Effector memory CD4-positive, alpha-beta T cell (primary cell): ENCODE results near the gene FAM20A.
"Not testable (repeated sequence)": the region's sequence is repeated elsewhere in the genome, so short reads cannot be mapped to it uniquely, and the experiment has no call there.

ENCODE experiments used
- DNase-seq, 3 donors: peaks; one replicate each; pipeline ENCODE4 v3.0.0-alpha.2; 2020
- H3K27ac ChIP-seq: 2 replicates; pipeline ENCODE4 v1.7.0; 2013; ENCODE audit warnings: mild to moderate bottlenecking, low read length, moderate library complexity; ENCODE audit not compliant: insufficient read depth, poor library complexity, severe bottlenecking
- H3K27me3 ChIP-seq: replicated peaks from 2 replicates; pipeline ENCODE4 v1.7.0; 2013; ENCODE audit warnings: mild to moderate bottlenecking, low read length; ENCODE audit not compliant: insufficient read depth, control insufficient read depth, poor library complexity, severe bottlenecking
- H3K36me3 ChIP-seq: 2 replicates; pipeline ENCODE4 v1.7.0; 2013; ENCODE audit warnings: mild to moderate bottlenecking, low read length, moderate library complexity; ENCODE audit not compliant: control insufficient read depth, insufficient read depth
- H3K4me1 ChIP-seq: 2 replicates; pipeline ENCODE4 v1.7.0; 2013; ENCODE audit warnings: low read length, mild to moderate bottlenecking; ENCODE audit not compliant: control insufficient read depth, insufficient read depth, poor library complexity, severe bottlenecking
- H3K4me3 ChIP-seq: 2 replicates; pipeline ENCODE4 v1.7.0; 2013; ENCODE audit warnings: low read length, low read depth, mild to moderate bottlenecking; ENCODE audit not compliant: insufficient read depth, poor library complexity, severe bottlenecking
- H3K9me3 ChIP-seq: 2 replicates; pipeline ENCODE4 v1.7.0; 2013; ENCODE audit warnings: mild to moderate bottlenecking, low read length, moderate library complexity; ENCODE audit not compliant: control insufficient read depth

FAM20A gene

DNA sequence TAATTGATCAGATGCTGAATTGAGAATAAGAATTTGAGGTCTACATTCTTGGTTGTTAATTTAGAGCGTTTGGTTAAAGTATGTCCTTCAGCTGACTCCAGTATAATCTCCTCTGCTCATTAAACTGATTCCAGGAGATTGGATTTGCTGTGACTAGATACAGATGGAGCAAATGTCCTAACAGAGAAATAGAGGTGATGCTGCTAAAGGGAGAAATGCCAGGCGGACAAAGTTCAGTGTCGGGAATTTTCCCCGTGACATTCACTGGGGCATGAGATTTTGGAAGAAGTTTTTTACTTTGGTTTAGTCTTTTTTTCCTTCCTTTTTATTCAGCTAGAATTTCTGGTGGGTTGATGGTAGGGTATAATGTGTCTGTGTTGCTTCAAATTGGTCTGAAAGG, 69.9 kb downstream of the FAM20A start:
- Histone ChIP-seq H3K27me3 (no peaks in the 10 kb centered on the region), H3K9me3 (no peaks in the 10 kb centered on the region), H3K4me1 (no peaks in the 10 kb centered on the region), H3K27ac (no peak overlapping the region), H3K4me3 (no peak overlapping the region), H3K36me3 (peaks cover 60% of the 10 kb centered on the region)
- DNase-seq: no peak

DNA sequence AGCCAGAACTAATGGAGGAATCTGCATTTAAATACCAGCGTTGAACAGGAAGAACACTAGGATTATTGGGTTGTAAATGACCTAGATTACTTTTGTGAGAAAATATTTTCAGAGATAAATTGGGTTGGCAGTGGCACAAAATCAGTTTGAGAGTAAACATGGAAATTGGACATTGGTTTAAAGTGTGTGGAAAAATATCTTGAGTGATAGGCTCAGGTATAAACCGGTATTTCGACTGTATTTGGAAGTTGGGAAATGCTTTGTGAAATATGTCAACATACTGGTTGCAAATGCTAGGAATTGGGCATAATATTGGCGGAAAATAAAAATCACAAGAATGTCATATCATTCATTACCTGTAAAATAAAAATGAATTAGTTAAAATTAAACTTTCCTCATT, 73.9 kb downstream of the FAM20A start:
- no peak overlapping the region for H3K27ac ChIP-seq

DNA sequence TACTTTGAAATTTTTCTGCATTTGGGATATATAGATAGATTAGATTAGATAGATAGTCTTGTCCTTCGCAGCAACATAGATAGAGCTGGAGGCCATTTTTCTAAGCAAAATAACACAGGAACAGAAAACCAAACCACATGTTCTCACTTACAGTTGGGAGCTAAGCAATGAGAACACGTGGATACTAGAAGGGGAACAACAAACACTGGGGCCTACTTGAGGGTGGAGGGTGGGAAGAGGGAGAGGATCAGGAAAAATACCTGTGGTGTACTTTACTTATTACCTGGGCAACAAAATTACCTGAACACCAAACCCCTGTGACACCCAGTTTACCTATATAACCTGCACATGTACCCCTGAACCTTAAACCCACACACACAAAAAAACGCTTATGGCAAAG, 74.6 kb downstream of the FAM20A start:
- Histone ChIP-seq H3K27me3 (no peaks in the 10 kb centered on the region), H3K27ac (no peak overlapping the region), H3K4me1 (no peaks in the 10 kb centered on the region), H3K9me3 (no peaks in the 10 kb centered on the region), H3K36me3 (peaks cover 79% of the 10 kb centered on the region), H3K4me3 (no peak overlapping the region)
- no peak for DNase-seq

More for the DNA sequence above, 73.9 kb downstream of the FAM20A start:
- Histone ChIP-seq H3K36me3 (peaks cover 79% of the 10 kb centered on the region), H3K9me3 (no peaks in the 10 kb centered on the region), H3K27me3 (no peaks in the 10 kb centered on the region), H3K4me3 (no peak overlapping the region), H3K4me1 (no peaks in the 10 kb centered on the region)
- no peak for DNase-seq

DNA sequence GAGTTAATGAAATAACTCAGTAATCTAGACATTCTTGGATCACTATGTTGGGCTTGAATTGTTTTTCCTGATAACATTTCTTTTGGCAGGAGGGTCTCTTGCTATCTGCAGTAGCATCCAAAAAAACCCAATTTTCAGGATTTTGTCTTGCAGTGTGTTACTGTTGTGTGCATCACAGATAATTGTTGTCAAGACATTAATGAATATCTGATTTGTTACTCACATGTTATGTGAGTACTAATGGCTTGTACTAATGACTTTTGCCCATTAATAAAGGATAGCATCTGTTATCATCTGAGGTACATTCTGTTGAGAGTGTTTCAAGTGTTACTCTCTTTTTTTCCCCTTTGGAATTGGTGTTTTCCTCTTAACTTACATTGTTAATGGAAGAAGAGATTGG, 78.9 kb downstream of the FAM20A start:
- H3K4me3 ChIP-seq: no peak overlapping the region
- H3K27me3 ChIP-seq: no peaks in the 10 kb centered on the region
- peaks cover 47% of the 10 kb centered on the region for H3K36me3 ChIP-seq
- no peaks in the 10 kb centered on the region for H3K9me3 ChIP-seq
- H3K4me1 ChIP-seq: peaks cover 3% of the 10 kb centered on the region
- H3K27ac ChIP-seq: no peak overlapping the region
- DNase-seq: no peak

DNA sequence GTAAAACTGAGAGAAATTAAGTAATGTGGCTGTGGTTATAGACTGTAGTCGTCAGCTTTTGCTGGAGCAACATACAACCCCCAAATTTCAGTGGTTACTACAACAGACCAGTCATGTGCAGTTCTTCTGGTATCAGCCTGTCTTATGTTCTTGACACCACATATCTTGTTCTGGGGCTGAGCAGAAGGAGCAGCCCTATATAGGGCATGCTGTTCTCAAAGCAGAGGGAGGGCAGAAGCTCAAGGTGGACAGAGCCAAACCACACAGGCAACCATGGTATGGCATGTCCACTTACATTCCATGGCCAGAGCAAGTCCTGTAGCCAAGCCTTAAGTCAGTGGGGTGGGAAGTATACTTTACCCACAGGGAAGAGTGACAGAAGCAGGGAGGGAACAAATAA, 81.3 kb downstream of the FAM20A start:
- Histone ChIP-seq H3K4me1 (peaks cover 3% of the 10 kb centered on the region), H3K27ac (no peak overlapping the region), H3K9me3 (no peaks in the 10 kb centered on the region), H3K27me3 (no peaks in the 10 kb centered on the region), H3K4me3 (no peak overlapping the region), H3K36me3 (peaks cover 34% of the 10 kb centered on the region)
- DNase-seq: no peak

DNA sequence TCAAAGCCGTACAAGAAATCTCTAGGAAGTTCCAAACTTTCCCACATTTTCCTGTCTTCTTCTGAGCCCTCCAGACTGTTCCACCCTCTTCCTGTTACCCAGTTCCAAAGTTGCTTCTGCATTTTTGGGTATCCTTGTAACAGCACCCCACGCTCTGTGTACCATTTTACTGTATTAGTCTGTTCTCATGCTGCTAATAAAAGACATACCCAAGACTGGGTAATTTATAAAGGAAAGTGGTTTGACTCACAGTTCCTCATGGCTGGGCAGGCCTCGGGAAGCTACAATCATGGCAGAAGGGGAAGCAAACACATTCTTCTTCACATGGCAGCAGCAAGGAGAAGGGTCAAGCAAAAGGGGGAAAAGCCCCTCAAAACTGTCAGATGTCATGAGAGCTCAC, 82.1 kb downstream of the FAM20A start:
- DNase-seq, H3K4me3 ChIP-seq, H3K9me3 ChIP-seq, H3K27me3 ChIP-seq, H3K27ac ChIP-seq: not testable (repeated sequence)
- peaks cover 12% of the 10 kb centered on the region for H3K4me1 ChIP-seq
- peaks cover 25% of the 10 kb centered on the region for H3K36me3 ChIP-seq

DNA sequence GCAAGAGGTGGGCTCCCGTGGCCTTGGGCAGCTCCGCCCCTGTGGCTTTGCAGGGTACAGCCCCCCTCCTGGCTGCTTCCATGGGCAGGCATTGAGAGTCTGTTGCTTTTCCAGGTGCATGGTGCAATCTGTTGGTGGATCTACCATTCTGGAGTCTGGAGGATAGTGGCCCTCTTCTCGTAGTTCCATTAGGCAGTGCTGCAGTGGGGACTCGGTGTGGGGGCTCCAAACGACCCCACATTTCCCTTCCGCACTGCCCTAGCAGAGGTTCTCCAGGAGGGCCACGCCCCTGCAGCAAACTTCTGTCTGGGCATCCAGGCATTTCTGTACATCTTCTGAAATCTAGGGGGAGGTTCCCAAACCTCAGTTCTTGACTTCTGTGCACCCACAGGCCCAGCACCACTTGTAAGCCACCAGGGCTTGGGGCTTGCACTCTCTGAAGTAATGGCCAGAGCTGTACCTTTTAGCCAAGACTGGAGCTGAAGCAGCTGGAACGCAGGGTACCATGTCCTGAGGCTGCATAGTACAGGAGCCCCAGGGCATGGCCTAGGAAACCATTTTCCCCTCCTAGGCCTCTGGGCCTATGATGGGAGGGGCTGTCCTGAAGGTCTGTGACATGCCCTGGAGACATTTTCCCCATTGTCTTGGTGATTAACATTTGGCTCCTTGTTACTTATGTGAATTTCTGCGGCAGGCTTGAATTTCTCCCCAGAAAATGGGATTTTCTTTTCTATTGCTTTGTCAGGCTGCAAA, 82.9 kb downstream of the FAM20A start:
- peaks cover 13% of the 10 kb centered on the region for H3K4me1 ChIP-seq
- no peak overlapping the region for H3K27ac ChIP-seq
- no peaks in the 10 kb centered on the region for H3K9me3 ChIP-seq
- no peak for DNase-seq
- peaks cover 18% of the 10 kb centered on the region for H3K36me3 ChIP-seq
- no peak overlapping the region for H3K4me3 ChIP-seq
- H3K27me3 ChIP-seq: no peaks in the 10 kb centered on the region

DNA sequence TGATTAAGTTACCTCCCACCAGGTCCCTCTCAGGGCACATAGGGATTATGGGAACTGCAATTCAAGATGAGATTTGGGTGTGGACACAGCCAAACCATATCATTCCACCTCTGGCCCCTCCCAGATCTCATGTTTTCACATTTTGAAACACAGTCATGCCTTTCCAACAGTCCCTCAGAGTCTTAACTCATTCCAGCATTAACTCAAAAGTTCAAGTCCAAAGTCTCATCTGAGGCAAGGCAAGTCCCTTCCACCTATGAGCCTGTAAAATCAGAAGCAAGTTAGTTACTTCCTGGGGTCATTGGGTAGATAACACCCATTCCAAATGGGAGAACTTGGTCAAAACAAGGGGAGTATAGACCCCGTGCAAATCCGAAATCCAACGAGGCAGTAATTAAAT, 83.6 kb downstream of the FAM20A start:
- DNase-seq, H3K4me3 ChIP-seq, H3K9me3 ChIP-seq, H3K27ac ChIP-seq, H3K27me3 ChIP-seq: not testable (repeated sequence)
- Histone ChIP-seq H3K36me3 (peaks cover 18% of the 10 kb centered on the region), H3K4me1 (peaks cover 13% of the 10 kb centered on the region)

DNA sequence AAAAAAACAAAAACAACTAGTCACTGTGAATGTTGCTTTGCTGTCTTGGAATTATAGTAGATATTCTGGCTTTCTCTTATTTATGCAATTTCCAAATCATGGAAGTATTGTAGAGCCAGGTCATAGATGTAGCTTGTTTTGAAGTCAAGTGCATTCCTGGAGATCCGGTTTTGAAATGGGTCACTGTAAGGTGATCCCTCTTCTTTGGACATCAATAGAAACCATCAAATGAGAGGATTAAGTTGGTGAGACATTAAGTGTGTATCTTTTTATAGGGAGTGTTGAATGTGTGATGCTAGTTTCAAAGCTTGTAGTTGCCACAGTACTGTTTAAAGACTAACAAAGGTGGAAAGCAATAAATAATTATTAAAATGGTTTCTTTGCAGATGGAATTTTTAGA, 84.4 kb downstream of the FAM20A start:
- H3K4me3 ChIP-seq: no peak overlapping the region
- H3K27me3 ChIP-seq: no peaks in the 10 kb centered on the region
- H3K36me3 ChIP-seq: peaks cover 18% of the 10 kb centered on the region
- no peak overlapping the region for H3K27ac ChIP-seq
- H3K9me3 ChIP-seq: no peaks in the 10 kb centered on the region
- H3K4me1 ChIP-seq: peaks cover 13% of the 10 kb centered on the region
- no peak for DNase-seq

DNA sequence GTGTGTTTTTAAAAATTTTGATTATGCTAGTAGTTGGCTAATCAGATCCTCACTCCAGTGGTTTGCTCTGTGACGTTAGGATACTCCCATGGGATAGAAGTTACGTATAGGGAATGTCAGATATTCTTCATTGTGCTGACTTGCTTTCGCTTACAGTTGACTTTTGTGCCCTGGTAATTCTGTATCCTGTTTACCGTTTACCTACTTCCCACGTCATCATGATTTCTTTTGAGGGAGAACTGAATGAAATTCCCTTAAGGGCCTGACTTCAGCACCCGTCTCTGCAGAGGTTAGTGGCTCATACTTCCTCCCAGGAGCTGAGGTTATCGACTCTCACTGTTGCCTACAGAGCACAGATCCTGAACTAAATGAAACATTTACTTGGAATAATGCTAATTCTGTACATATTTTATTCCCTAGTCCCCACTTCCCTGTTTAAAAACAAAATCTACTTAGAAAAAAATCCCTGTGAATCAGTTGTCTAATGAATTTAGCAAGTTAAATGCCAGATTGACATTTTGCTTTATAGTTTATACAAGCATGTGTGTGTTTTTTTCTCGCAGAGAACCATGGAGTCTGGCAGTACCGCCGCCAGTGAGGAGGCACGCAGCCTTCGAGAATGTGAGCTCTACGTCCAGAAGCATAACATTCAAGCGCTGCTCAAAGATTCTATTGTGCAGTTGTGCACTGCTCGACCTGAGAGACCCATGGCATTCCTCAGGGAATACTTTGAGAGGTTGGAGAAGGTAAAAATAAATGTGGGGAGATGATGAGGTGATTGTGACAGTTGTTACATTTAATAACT, 86.1 kb downstream of the FAM20A start:
- no peak for DNase-seq
- no peaks in the 10 kb centered on the region for H3K27me3 ChIP-seq
- no peak overlapping the region for H3K4me3 ChIP-seq
- H3K36me3 ChIP-seq: peaks cover 18% of the 10 kb centered on the region
- no peaks in the 10 kb centered on the region for H3K9me3 ChIP-seq
- H3K27ac ChIP-seq: no peak overlapping the region
- peaks cover 17% of the 10 kb centered on the region for H3K4me1 ChIP-seq
